Measurements from ENCODE around the gene BMERB1.
"Not testable (repeated sequence)": the region's sequence is repeated elsewhere in the genome, so short reads cannot be mapped to it uniquely, and the experiment has no call there.

BMERB1 gene

GRCh38 chr16:15426796-15427195, 7.6 kb upstream of the BMERB1 start:
- DNase-seq: no peak

DNA sequence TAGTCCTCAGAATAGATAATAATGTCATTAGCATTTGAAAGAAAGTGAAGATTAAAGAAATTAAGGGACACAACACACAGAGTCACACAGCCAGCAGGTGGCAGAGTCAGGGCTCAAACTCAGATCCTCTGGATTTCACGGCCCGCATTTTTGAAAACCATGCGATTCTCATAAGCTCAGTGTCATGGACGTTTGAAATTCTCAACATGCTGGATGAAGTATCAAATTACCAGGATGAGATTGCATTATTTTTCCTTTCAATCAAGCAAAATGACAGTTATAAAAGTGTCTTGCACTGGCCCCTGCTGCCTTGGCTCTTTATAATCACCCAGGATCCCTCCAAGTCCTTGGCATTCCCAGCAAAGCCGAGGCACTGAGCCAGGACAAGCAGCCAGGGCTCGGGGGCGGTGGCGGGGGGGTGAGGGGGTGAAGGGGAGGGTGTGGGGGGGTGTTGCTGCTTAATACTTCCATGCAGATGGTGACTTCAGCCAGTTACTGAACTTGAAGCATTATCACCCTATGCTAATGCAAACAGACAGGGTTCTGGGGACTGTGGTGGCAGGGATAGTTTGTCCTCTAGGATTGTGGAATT, 6.6 kb upstream of the BMERB1 start:
- peak; percentile 71 for DNase-seq

GRCh38 chr16:15430884-15431283, 3.5 kb upstream of the BMERB1 start:
- DNase-seq: not testable (repeated sequence)

- DNase-seq: no peak
Observed at GRCh38 chr16:15434079-15434424, 336 bp upstream of the BMERB1 start.

- no peak for DNase-seq
Observed at GRCh38 chr16:15435216-15435864, 952 bp downstream of the BMERB1 start.

GRCh38 chr16:15439102-15439501, 4.7 kb downstream of the BMERB1 start:
- DNase-seq: no peak

DNA sequence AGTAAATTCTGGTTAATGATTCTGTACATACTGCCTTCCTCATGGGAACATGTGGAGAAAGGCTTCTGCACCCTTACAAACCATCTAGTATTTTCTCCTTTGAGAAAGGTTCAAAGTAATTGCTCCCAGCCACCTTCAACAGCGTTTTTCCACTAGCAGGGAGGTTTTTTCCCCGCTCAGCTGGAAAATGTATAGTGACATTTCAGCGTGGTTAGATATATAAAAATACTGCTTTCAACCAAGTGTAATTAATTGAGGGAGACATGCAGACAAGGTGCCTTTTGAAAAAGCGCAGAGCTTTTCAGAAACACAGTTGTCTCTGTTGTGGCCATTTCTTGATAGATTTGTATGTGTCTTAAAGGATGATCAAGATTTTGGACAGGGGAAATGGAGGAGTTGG, 5.1 kb downstream of the BMERB1 start:
- DNase-seq: no peak

DNA sequence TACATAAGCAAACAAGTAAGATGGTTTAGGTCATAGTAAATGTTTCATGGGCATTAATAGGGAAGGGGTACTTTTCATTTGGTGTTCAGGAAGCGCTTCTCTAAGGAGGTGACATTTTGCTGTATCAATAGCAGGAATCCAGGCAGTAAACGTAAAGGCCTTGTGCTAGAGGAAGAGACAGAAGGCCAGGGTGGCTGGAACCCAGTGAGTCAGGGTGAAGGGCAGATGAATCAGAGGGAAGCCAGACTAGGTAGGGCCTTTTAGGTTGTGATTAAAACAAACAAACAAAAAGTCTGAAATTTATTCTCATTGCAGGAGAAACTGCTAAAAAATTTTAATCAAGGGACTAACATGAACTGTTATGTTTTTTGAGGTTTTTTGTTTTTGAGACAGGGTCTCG, 6.5 kb downstream of the BMERB1 start:
- no peak for DNase-seq

- DNase-seq: not testable (repeated sequence)
Observed at GRCh38 chr16:15442140-15442539, 7.8 kb downstream of the BMERB1 start.

GRCh38 chr16:15443753-15444152, 9.4 kb downstream of the BMERB1 start:
- no peak for DNase-seq

- DNase-seq: no peak
Observed at GRCh38 chr16:15444264-15444663, 9.9 kb downstream of the BMERB1 start.

DNA sequence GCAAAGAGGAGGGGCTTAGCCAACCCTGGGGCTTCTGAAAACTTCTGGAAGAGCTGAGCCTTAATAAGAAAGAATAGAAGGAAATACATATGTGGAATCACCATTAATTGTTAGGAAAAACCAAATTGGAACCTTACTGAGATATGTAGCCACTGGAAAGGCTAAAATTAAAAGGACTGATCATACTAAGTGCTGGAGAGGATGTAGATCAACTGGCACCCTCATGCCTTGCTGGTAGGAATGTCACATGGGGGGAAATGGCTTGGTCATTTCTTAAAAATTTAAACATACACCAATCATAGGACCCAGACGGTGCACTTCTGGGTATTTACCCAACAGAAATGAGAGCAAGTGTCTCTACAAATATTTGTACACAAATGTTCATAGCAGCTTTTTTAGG, 11.1 kb downstream of the BMERB1 start:
- no peak for DNase-seq

DNA sequence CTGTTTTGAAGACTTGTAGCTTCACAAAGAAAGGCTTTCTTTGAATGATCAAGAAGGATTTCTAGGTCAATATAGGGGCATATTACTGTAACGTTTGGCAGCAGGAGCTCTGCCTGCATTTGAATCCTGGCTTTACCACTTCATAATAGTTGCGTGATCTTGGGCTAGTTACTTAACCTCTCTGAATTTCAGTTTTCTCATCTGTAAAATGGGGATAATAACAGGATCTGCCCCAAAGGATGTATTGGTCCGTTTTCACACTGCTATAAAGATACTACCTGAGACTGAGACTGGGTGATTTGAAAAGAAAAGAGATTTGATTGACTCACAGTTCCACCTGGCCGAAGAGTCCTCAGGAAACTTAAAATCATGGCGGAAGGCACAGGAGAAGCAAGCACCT, 12.5 kb downstream of the BMERB1 start:
- DNase-seq: no peak

DNA sequence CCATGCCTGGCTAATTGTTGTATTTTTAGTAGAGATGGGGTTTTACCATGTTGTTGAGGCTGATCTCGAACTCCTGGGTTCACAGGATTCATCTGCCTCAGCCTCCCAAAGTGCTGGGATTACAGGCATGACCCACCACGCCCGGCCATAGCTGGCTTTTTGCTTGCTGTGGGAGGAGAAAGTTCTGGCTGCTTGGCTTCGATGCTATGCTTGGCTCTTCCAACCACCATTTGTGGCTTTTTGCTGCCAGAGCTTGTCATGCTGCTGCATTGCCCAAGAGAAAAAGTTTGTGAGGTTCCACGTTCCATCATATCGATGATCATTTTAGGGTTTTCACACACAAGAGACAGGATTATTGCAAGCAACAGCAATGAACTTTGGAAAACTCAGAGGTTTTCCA, 16.2 kb downstream of the BMERB1 start:
- no peak for DNase-seq

GRCh38 chr16:15451098-15451731, 16.8 kb downstream of the BMERB1 start:
- no peak for DNase-seq

DNA sequence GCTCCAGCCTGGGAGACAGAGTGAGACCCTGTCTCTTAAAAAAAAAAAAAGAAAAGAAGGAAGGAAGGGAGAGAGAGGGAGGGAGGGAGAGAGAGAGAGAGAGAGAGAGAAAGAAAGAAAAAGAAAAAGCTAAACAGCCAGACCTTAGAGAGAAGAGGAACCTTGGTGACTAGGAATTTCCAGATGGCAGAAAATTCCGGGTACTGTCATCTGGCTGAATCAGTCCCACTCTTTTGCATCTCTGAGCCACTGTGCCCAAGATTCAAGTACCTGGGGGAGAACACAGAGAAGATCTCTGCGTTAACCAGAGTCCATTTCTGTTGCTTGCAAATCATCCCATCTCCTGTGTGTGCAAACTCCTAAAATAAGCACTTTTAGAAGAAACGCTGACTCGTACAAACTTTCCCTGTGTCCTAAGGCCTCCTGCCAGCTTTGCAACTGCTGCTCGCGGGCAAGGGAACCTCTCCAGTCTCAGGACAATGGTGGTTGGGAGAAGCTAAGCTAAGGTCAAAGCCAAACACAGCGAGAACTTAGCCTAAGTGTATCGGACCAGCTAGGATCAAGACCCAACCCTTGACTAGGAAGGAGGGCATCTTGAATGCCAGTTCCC, 18.0 kb downstream of the BMERB1 start:
- no peak for DNase-seq

DNA sequence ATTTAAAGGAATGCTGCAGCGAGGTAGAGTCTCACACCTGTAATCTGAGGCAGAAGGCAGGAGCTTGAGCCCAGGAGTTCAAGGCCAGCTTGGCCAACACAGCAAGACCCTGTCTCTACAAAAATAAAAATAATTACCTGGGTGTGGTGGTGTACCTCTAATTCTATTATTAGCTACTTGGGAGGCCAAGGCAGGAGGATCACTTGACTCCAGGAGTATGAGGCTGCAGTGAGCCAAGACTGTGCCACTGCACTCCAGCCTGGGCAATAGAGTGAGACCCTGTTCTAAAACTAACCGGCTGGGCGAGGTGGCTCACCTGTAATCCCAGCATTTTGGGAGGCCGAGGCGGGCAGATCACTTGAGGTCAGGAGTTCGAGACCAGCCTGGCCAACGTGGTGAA, 18.9 kb downstream of the BMERB1 start:
- not testable (repeated sequence) for DNase-seq

DNA sequence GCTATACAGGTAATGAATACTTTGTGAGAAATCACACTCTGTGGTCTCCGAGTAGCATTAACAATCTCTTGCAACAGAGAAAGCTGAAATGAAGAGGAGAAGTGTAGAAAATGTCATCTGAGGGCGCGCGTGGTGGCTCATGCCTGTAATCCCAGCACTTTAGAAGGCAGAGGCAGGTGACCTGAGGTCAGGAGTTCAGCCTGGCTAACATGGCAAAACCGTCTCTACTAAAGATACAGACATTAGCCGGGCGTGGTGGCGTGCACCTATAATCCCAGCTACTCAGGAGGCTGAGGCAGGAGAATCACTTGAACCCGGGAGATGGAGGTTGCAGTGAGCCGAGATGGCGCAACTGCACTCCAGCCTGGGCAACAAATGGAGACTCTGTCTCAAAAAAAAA, 20.5 kb downstream of the BMERB1 start:
- not testable (repeated sequence) for DNase-seq

GRCh38 chr16:15457400-15457799, 23.0 kb downstream of the BMERB1 start:
- DNase-seq: no peak

DNA sequence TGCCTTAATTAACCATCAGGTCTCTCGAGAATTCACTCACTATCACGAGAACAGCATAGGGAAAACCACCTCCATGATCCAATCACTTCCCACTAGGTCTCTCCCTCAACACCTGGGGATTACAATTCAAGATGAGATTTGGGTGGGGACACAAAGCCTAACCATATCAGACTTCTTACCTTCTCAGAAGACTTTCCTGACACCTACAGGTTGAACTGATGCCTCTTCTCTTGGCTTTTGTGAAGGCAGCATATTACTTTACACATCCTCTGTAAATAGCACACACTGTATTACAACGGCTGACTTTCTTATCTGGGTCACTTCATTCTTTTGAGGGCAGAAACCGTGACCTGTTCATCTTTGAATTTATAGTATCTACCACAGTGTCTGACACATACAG, 23.6 kb downstream of the BMERB1 start:
- DNase-seq: no peak

DNA sequence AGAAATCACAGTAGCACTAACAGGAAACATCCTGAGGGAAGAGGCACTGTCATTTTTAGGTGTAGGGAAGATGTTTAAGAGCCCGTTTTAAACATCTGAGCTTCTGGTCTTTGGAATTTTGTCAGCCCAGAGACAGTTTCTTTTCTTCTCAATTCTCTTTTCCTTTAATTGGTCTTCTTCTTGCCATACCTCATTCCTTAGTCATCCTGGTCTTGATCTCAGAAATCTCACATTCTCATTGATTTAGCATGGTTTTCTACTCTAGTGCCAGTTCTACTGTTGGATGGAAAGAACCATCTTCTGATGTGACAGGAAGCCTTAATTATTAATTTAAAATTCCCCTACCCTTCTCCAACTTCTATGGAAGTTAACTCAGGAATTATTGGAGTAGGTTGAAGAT, 25.4 kb downstream of the BMERB1 start:
- DNase-seq: no peak

DNA sequence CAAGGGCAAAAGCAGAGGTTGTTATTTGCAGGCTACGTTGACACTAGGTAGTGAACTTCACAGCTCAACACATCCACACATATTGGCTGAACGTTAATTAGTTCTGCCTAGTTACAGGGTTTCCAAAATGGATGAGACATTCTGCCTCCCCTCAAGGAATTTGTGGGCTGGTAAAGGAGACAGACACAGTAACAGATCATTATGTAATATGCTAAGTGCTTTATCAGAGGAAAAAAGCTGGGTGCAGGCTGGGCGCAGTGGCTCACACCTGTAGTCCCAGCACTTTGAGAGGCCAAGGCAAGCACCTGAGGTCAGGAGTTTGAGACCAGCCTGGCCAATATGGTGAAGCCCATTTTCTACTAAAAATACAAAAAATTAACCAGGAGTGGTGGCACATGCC, 26.2 kb downstream of the BMERB1 start:
- DNase-seq: no peak

GRCh38 chr16:15461376-15461775, 27.0 kb downstream of the BMERB1 start:
- DNase-seq: no peak
